ENCODE data around the gene MRGPRF. TPM values are rescaled to one million over a fixed set of nuclear protein-coding genes. Genes with fewer than 3 reads are reported as not detected.

Gene MRGPRF
- total and polyA plus RNA-seq, 2 experiments from 2014 or later: 20.7 to 25.3 TPM

DNA sequence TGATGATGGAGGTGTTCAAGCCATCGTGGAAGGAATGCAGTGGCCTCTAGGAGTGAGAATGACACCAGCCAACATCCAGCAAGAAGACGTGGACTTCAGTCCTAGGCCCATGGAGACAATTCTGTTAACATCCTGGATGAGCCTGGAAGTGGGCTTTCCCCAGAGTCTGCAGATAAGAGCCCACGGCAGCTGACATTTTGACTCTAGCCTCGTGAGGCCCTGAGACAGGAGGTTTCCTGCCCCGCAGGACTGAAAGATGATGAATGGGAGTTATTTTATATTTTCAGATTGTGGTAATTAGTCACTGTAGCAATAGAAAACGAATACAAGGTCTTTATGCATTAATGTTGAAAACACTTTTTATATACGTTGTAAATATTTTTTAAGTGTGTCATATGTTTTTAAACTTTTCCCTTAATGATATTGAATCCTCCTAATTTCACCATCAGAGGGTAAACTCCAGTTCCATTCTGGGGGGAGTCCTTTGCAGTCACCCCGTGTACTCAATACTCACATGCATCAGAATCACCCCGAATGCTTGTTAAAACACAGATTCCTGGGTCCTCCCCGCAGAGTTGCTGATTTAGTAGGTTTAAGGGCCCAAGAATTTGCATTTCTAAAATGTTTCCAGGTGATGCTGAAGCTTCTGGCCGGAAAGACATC is 35.1 kb upstream of the MRGPRF start:
- Histone ChIP-seq H2AFZ (peak overlapping the region; percentile 93), H3K4me3 (peak overlapping the region; percentile 84), H3K27ac (0 out of 2 replicates have a peak overlapping the region, but pooled peaks have one; percentile 18), H3K27me3 (replicated peaks; ENCODE audit: insufficient read depth) (no peaks in the 10 kb centered on the region), H3K9me2 (ENCODE audit: insufficient read depth) (no peaks in the 10 kb centered on the region), H3F3A (ENCODE audit: insufficient read depth) (peaks cover 8% of the 10 kb centered on the region), H3K4me1 (ENCODE audit: insufficient read depth) (peaks cover 16% of the 10 kb centered on the region), H3K4me2 (ENCODE audit: unreplicated experiment) (peak overlapping the region; percentile 82), H3K9me3 (ENCODE audit: low read depth) (no peaks in the 10 kb centered on the region), H4K20me1 (ENCODE audit: insufficient read depth) (no peaks in the 10 kb centered on the region), H3K79me2 (ENCODE audit: insufficient read depth) (peaks cover 43% of the 10 kb centered on the region), H3K9ac (peak overlapping the region; percentile 95), H3K36me3 (ENCODE audit: low read depth) (no peaks in the 10 kb centered on the region)
- WGBS, 2 experiments (ENCODE audit: low coverage in 1 of 2, low lambda C conversion rate in 2 of 2, missing lambda C conversion rate in 2 of 2): 32 to 34% methylated on average over 11 of the region's 11 CpGs
- DNase-seq: no peak
- TF ChIP-seq EZH2phosphoT487 (IDR thresholded peaks at IDR 0.05; ENCODE audit: insufficient read depth, low read depth) (no peak), EZH2 (IDR thresholded peaks at IDR 0.05; ENCODE audit: insufficient read depth, poor library complexity, severe bottlenecking) (no peak)
- in situ Hi-C loops (cut with MboI): no loop called here

DNA sequence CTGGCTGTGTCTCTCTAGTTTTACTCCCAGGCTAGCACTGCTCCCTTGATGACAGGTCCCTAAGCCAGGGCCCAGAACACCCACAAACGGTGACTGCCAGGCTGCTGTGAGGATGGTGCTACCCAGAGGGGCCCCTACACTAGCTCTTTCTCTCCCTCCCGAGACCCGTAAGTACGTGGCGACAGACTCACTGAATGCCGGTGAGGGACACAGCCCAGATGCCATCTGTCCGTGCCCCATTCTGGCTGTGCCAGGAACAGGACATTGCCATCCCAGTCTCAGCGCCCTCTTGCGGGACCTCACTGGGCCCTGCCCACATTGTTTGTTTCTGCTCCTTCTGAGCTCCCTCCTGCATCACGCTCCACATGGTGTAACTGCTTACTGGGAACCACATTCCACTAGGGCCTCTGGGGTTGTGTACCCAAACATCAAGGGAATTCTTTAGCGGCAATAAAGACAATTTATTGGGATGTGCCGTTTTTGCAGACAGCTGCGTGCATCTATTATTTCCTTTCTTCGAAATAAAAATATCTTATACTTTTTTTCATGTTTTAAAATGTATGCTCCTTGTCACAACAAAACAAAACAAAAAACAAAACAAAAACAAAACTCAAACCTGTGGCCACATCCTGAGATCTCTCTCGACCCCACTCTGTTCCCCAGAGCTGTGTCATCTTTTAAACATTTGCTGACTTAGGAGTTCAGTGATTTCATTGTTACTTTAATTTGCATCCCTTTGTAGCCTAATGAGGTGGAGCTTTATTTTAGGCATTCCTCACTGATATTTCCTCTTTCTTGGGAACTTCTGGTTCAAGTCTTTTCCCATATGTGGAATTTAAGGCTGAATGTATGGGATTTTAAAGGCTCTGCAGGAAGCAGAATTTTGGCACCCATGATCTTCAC is 31.3 kb upstream of the MRGPRF start:
- WGBS, 2 experiments (ENCODE audit: low coverage in 1 of 2, low lambda C conversion rate in 2 of 2, missing lambda C conversion rate in 2 of 2): 2 to 4% methylated on average over 15 of the region's 15 CpGs
- Histone ChIP-seq H3K9me3 (ENCODE audit: low read depth) (no peaks in the 10 kb centered on the region), H3K27ac (peak overlapping the region; percentile 40), H3K4me3 (no peak overlapping the region), H3K4me2 (ENCODE audit: unreplicated experiment) (peak overlapping the region; percentile 43), H3K36me3 (ENCODE audit: low read depth) (no peaks in the 10 kb centered on the region), H3F3A (ENCODE audit: insufficient read depth) (peaks cover 21% of the 10 kb centered on the region), H3K79me2 (ENCODE audit: insufficient read depth) (peaks cover 7% of the 10 kb centered on the region; the same call in 1 of the 2 replicates), H2AFZ (peak overlapping the region; percentile 70), H4K20me1 (ENCODE audit: insufficient read depth) (no peaks in the 10 kb centered on the region), H3K27me3 (replicated peaks; ENCODE audit: insufficient read depth) (no peaks in the 10 kb centered on the region), H3K4me1 (ENCODE audit: insufficient read depth) (peaks cover 22% of the 10 kb centered on the region), H3K9me2 (ENCODE audit: insufficient read depth) (no peaks in the 10 kb centered on the region), H3K9ac (peak overlapping the region; percentile 43; the same call in 1 of the 2 replicates)
- peak; percentile 89 for DNase-seq
- no peak for TF ChIP-seq EZH2 (IDR thresholded peaks at IDR 0.05; ENCODE audit: insufficient read depth, poor library complexity, severe bottlenecking)
- no peak for TF ChIP-seq EZH2phosphoT487 (IDR thresholded peaks at IDR 0.05; ENCODE audit: insufficient read depth, low read depth)
- in situ Hi-C loops (cut with MboI): no loop called here

DNA sequence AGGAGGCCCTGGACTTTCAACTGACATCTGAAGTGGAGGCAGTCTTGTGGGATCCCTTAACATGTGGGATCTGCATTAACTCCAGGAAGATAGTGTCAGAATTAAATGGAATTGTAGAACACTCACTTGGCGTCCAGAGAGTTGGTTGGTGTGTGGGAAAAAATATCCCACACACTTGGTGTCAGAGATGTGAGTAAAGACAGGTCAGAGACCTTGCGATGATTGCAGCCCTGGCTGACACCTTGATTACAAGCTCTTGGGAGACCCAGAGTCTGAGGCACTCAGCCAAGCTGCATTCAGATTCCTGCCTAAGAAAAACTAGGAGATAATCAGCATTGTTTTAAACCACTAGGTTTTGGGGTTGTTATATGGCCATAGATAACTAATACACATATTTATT is 28.5 kb upstream of the MRGPRF start:
- Histone ChIP-seq H3K4me3 (no peak overlapping the region), H3K36me3 (ENCODE audit: low read depth) (no peaks in the 10 kb centered on the region), H3K9ac (peak overlapping the region; percentile 10; the same call in 1 of the 2 replicates), H3K4me2 (ENCODE audit: unreplicated experiment) (no peak overlapping the region), H3K27ac (peak overlapping the region; percentile 46), H3K9me3 (ENCODE audit: low read depth) (no peaks in the 10 kb centered on the region), H2AFZ (no peak overlapping the region), H3K4me1 (ENCODE audit: insufficient read depth) (peaks cover 19% of the 10 kb centered on the region), H3F3A (ENCODE audit: insufficient read depth) (peaks cover 21% of the 10 kb centered on the region), H3K27me3 (replicated peaks; ENCODE audit: insufficient read depth) (no peaks in the 10 kb centered on the region), H3K79me2 (ENCODE audit: insufficient read depth) (no peaks in the 10 kb centered on the region), H4K20me1 (ENCODE audit: insufficient read depth) (no peaks in the 10 kb centered on the region), H3K9me2 (ENCODE audit: insufficient read depth) (no peaks in the 10 kb centered on the region)
- 67 to 70% methylated on average over 2 of the region's 2 CpGs for WGBS, 2 experiments (ENCODE audit: low coverage in 1 of 2, low lambda C conversion rate in 2 of 2, missing lambda C conversion rate in 2 of 2)
- DNase-seq: no peak
- in situ Hi-C loops (cut with MboI): no loop called here
- no peak for TF ChIP-seq EZH2 (IDR thresholded peaks at IDR 0.05; ENCODE audit: insufficient read depth, poor library complexity, severe bottlenecking)
- TF ChIP-seq EZH2phosphoT487 (IDR thresholded peaks at IDR 0.05; ENCODE audit: insufficient read depth, low read depth): no peak

DNA sequence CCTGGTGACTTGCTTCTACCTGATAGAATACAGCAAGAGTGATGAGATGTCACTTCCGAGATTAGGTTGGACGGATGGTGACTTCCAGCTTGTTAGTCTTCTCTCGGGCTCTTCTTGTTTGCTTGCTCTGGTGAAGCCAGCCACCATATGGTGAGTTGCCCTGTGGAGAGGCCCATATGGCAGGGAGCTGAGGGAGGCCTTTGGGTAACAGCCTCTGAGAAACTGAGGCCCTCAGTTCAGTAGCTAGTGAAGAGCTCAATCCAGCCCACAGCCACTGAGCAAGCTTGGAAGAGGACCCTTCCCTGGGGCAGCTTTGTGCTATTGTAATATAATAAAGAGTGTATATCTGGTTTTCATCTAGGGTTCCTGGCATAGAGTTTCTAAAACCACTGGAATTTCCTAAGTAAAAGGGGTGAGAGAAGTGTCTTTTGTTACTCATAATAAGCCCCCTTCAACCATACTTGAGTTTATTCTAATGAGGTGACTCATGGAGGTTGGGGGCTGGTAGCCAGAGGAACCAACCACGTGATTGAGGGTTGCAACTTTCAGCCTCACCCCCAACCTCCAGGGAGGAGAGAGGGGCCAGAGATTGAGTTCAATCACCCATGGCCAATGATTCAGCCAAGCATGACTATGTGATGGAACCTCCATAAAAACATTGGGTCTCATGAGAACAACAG is 27.7 kb upstream of the MRGPRF start:
- in situ Hi-C loops (cut with MboI): no loop called here
- 75% methylated on average over 4 of the region's 4 CpGs for WGBS, 2 experiments (ENCODE audit: low coverage in 1 of 2, low lambda C conversion rate in 2 of 2, missing lambda C conversion rate in 2 of 2)

More for the DNA sequence above, 27.7 kb upstream of the MRGPRF start:
- H3K9me3 ChIP-seq (ENCODE audit: low read depth): no peaks in the 10 kb centered on the region
- H3K27ac ChIP-seq: peak overlapping the region; percentile 46
- no peaks in the 10 kb centered on the region for H4K20me1 ChIP-seq (ENCODE audit: insufficient read depth)
- H3K9me2 ChIP-seq (ENCODE audit: insufficient read depth): no peaks in the 10 kb centered on the region
- H3K79me2 ChIP-seq (ENCODE audit: insufficient read depth): no peaks in the 10 kb centered on the region
- peak; percentile 71 for DNase-seq
- peaks cover 19% of the 10 kb centered on the region for H3K4me1 ChIP-seq (ENCODE audit: insufficient read depth)
- no peak overlapping the region for H2AFZ ChIP-seq
- no peak overlapping the region for H3K4me3 ChIP-seq
- no peak overlapping the region for H3K4me2 ChIP-seq (ENCODE audit: unreplicated experiment)
- no peaks in the 10 kb centered on the region for H3K27me3 ChIP-seq (replicated peaks; ENCODE audit: insufficient read depth)
- H3K36me3 ChIP-seq (ENCODE audit: low read depth): no peaks in the 10 kb centered on the region
- TF ChIP-seq EZH2phosphoT487 (IDR thresholded peaks at IDR 0.05; ENCODE audit: insufficient read depth, low read depth) (no peak), EZH2 (IDR thresholded peaks at IDR 0.05; ENCODE audit: insufficient read depth, poor library complexity, severe bottlenecking) (no peak)
- no peak overlapping the region for H3K9ac ChIP-seq
- H3F3A ChIP-seq (ENCODE audit: insufficient read depth): peaks cover 21% of the 10 kb centered on the region

All from GM23248 (cell line).